HG03439 (cell line): ENCODE data around the gene CTAGE8.
"Not testable (repeated sequence)": the region's sequence is repeated elsewhere in the genome, so short reads cannot be mapped to it uniquely, and the experiment has no call there.

Experiments
- ATAC-seq: cut with Tn5 transposase; IDR thresholded peaks from one replicate; pipeline ENCODE4 v1.9.1; 2021; ENCODE audit warnings: mild to moderate bottlenecking, moderate library complexity; ENCODE audit not compliant: unreplicated experiment

The CTAGE8 gene, protein sequence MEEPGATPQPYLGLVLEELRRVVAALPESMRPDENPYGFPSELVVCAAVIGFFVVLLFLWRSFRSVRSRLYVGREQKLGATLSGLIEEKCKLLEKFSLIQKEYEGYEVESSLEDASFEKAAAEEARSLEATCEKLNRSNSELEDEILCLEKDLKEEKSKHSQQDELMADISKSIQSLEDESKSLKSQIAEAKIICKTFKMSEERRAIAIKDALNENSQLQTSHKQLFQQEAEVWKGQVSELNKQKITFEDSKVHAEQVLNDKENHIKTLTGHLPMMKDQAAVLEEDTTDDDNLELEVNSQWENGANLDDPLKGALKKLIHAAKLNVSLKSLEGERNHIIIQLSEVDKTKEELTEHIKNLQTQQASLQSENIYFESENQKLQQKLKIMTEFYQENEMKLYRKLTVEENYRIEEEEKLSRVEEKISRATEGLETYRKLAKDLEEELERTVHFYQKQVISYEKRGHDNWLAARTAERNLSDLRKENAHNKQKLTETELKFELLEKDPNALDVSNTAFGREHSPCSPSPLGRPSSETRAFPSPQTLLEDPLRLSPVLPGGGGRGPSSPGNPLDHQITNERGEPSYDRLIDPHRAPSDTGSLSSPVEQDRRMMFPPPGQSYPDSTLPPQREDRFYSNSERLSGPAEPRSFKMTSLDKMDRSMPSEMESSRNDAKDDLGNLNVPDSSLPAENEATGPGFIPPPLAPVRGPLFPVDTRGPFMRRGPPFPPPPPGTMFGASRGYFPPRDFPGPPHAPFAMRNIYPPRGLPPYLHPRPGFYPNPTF

DNA sequence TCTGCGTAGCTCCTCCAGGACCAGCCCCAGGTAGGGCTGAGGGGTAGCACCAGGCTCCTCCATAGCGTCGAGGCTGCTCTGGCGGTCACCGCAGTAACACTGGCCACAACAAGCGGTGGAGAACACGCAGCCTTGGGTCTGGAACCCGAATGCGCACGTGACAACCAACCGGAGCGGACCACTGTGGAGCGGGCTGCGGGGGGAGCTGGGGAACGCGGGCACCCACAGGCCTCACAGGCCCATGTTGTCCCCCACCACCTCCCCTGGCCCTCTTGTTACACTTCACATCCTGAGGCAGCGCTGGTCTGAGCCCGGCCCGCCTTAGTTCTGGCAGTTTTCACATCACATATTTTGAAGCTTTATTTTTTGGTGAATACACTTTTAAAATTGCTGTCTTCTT, at the start of gene CTAGE8:
CTAGE8 (minus strand) TSS at position 101 of the 400 bp plus-strand sequence; CDS start at position 63, 38 bp downstream.
- not testable (repeated sequence) for ATAC-seq

DNA sequence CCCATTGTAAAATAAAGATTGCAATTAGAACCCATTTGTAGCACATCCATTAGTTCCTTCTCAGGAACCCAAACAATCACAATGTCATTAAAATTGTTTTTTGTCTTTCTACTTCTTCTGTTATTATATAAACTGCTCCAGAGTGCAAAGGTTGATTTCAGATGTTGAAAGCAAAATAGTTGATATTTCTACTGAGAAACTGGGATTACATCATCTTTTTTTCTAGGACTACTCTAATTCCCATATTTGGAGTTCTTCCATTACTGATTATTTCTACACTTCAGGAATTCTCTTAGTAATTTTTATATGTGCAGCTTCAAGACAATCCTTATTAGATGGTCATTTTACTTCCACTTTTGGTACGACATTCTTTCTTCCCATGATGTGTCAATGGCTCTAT, 48.4 kb upstream of the CTAGE8 start:
- not testable (repeated sequence) for ATAC-seq

DNA sequence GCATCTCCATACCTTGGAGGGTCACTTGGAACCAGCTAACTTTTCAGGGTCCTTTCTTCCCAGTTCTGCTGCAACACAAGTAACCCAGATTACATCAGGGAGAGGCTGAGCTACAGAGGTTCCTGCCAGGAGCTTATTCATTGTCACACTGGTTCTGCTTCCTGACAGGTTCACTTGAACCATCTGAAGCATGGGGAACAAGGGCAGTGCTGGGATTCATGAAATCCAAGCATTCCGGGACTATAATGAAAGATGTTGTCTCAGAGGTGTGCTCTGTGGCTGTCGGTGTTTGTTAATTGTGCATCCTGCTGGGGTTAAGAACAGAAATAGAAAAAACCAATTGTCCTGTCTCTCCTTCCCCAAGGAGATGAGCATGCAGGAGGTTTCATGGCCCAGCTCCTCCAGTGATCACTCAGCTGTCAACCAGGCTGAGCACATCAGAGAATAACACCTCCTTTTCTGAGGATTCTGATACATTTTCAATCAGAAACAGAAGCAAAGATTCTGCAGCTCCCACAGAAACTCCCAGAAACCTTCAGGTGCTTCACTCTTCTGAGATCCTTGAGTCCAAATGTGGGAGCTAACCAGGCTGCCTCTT, 42.9 kb upstream of the CTAGE8 start, which contains the start of gene OR2A1:
OR2A1 (plus strand) TSS at position 548 of the 598 bp plus-strand sequence. CDS start 5,706 bp downstream, outside the sequence.
- ATAC-seq, result not testable (repeated sequence)

DNA sequence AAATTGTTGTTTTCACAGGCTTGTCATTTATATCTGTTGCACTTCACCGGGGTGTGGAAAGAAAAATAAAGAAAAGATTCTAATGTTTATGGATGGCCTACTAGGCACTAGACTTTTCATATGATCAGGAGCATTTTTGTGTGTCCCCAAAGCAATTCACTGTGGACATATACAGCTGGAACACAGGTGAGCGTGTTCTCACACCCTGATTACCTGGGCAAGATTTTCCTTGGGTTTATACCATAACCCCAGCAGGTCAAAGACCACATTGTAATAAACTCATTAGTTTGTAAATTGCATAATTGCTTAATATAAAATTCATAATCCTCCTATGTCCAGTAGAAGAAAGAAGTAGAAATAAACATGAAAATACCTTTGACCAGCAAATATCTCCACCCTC, 42.1 kb upstream of the CTAGE8 start:
- not testable (repeated sequence) for ATAC-seq

DNA sequence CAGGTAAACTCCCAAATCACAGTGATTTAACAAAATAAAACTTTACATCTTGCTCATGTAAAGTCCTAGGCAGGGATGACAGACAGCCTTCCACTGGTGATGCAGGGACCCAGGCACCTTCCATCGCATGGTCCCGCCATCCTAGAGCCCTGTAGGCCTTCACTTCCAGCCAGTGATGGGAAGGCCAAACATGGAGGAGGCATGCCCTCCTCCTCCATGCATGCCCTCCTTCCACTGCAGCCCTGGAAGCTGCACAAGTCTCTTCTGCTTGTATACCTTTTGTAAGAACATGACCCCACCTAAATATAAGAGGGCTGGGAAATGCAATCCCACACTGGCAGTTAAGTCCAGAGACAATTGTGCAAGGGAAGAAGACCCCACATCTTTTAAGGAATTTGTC, 40.6 kb upstream of the CTAGE8 start:
- not testable (repeated sequence) for ATAC-seq

DNA sequence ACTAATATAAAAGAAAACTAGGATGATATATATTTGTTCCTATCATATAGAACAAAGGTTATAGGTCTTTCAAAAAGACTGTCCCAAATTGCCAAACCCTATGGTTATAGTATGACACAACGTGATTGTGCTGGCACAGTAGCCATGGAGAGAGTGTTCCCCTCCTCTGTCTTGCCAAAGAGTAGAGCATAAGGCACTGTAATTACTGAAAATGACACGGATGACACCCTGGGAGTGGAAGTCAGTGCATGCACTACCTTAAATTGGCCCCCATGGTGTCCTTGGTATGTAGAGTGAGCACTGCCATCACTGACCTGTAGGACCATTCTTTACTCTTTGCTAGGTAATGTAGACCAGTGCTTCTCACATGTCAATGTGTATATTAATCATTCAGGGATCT, 36.1 kb upstream of the CTAGE8 start:
- not testable (repeated sequence) for ATAC-seq

DNA sequence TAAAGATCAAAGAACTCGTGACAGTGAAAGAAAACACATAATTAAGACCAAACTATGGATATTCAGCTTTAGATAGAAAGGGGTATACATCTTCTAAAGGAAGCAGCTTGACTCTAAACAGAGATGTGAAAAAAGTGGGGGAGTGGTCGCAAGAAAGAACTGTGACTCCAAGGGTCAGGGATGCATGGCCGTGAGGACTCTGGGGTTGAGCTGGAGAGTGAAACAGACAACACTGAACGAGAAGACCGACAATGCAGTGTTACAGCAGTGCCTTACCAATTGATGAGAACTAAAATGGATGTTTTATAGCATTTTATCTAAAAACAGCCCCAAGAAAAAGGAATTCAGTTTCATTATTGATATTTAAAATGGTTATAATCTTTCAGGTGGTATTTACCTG, 34.5 kb upstream of the CTAGE8 start:
- not testable (repeated sequence) for ATAC-seq

DNA sequence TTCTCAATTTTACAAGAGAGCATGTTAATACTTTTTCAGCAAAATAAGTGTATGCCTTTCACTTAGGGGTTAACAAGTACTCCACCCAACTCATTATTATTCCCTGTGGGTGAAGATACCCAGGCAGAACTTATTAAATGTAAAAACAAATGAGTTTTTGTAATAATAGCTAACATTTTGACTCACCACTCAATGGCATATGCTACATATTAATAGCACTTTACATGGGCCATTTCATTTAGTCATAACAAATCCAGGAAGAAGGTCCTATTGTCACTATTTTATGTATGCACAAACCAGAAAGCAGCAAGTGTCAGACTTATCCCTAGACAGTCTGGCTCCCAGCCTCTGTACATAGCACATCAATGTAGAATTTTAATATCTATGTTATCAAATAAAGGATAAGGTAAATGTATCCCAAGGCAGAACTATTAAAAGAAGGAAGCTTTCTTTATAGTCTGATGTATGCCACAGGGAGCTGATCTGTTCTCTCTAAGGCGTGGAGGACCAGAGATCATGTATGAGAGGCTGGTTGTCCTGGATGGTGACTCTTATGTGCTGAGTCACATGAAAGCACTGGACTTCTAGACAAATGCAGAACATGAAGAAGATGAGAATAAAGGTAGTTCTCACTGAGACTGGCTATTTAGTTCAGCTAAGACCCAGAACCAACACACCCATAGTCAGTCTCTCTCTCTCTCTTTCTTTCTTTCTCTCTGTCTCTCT, 33.7 kb upstream of the CTAGE8 start:
- not testable (repeated sequence) for ATAC-seq

DNA sequence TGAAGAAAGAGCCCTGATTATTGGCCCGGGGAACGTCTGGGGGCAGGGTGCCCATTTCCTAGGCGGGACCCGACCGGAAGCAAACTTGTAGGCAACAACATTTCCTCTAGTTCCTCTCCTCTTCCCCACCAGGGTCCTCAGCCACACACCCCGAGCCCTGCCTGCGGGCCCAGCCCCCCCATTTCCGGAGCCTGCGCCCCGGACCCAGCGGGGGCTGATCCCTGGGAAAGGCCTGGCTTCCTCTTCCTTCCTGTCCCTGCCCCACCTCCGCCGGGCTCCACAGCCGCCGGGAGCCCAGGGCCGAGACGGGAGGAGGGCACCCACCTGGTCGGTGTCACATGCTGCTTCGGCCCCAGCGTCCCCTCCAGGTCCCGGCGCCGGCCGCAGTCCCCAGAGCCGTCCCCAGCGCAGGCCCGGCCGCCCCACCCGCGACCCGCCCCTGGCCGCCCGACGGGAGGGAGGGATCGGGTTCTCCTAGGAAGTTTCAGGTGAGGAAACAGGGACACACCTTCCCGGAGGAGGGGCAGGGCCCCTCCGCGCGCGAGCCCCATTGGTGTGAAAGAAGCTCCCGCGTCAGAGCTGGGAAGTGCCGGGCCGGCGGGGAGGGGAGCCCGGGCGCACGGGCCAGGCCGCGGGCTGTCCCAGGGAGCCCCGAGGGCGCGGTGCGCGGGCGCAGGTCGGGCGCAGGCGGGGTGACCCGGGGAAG, 24.9 kb upstream of the CTAGE8 start:
- ATAC-seq, result peak; percentile 77

DNA sequence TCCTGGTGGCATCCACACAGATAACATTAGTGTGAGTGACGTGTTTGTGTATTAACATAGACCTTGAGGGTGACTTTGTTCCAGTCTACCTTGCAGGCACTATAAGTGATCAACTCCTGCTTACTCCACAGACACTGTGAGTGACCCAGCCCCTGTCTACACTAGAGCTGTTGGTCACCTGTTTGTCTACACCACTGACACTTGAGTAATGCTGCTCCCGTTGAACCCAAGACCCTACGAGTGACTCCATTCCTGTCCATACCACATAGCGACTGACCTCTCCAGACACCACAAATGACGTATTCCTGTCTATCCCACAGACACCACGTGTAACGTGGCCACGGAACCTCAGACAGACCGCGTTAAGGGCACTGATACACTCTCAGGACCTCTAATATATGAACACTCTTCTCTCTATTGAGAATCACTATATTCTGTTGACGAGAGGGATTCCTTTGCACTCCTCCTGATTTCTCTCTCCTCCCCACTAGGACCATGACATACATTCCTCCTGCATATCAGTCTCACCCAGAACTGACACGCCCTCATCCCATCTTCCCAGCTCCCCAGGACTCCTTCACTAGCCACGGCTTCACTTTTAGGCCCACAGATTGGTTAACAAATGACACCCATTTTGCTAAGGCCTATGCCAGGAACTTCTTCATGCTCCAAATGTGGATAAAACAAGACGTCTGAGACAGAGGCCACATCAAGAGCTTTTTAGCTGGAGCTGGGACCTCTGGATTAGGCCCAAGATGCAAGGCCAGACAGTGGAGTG, 23.5 kb upstream of the CTAGE8 start:
- ATAC-seq, result not testable (repeated sequence)

DNA sequence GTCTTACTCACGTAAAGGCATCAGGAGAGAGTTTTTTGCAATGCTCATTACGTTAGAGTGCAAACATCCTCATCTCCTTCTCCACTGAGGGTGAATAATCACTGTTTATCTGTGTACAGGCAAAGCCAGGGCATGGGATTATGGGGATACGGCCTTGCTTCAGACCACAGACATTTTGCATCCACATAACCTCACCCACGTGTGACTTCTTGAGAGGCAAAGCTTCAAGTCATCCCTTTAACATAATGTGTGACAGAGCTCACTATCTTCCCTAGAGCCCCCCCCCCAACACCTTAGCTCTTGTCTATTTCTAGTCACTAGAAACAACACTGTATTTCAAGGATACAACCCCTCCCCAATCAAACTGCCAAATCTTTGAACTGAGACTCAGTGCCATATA, 22.5 kb upstream of the CTAGE8 start:
- ATAC-seq, result not testable (repeated sequence)

DNA sequence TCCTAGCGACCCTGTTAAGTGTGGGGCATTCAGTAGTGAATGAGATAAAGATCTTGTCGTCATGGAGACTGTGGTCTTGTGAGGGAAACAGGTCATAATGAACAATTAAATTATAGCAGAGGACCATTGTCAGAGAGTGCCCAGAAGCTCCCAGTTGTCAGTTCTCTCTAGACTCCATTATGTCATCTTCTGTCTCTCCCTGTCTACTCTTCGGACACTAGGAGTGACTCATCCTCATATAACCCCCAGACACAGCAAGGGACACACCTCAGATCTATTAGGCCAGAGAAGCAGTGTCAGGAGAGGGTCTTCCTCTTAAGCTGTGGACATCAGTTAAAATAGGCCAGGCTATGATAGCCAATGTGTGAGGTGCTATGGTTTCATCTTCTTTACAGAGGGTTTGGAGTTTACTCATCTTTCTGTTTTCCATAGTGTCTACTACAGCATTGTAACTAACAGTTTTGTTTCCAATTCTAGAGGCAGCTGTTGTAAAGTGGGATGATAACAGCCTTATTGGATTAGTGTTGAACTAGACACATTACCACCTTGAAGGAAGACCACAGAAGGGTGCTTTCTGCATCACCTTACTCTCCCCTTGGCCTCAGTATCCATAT, 18.2 kb upstream of the CTAGE8 start:
- ATAC-seq, result not testable (repeated sequence)

DNA sequence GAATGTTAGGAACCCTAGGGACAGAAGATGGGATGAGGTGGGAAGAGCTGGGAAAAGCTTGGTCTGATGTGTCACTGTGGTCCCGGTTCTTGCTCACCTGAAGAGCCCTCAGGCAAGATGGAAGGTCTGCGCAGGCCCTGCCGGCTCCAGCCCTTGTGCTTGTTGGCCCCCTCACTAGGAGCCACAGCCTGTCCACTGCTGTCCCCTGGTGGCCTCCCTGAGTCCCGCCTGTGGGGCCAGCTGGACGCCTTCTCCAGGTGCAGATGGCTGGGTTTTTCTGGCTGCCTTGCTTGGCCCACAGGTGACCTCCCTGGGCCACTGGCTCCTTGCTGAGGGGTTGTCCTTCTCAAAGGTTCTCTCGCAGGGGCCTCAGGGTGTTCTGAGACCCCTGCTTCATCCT, 14.6 kb upstream of the CTAGE8 start:
- ATAC-seq, result not testable (repeated sequence)

DNA sequence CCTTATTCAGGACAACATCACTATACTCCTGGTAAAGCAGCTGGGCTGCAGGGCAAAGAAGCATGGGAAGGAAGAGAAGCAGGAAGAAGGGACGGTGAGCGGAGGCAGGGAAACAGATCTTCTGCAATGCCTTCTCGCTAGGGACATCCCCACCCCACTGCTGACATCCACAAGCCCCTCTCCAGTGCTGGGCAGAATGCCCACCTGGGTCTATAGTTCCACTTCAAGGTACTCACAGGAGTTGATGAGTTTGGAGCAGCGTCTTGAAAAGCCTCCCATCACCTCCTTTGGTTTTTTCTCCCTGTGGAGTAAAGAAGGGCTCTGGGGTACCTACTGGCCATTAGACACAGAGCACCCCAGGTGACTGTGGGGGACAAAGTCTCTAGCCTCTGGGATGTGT, 13.4 kb upstream of the CTAGE8 start:
- not testable (repeated sequence) for ATAC-seq

DNA sequence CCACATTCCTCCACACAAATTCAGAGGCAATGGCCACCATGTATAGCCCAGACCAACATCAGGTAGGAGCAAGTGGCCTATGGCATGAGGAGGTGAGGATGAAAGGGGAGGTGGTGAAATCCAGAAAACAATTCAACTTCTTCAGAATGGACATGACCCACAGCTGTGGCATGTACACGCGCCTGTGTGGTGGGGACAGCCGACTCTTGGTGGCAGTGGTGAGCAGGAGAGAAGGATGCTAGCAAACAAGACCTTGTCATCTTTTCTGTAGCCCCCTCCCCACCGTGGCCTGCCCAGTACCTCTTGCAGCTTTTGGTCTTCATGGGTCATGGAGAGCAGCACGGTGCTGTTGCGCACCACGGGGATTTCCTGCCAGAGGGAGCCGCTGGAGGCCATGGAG, 12.9 kb upstream of the CTAGE8 start:
- not testable (repeated sequence) for ATAC-seq

DNA sequence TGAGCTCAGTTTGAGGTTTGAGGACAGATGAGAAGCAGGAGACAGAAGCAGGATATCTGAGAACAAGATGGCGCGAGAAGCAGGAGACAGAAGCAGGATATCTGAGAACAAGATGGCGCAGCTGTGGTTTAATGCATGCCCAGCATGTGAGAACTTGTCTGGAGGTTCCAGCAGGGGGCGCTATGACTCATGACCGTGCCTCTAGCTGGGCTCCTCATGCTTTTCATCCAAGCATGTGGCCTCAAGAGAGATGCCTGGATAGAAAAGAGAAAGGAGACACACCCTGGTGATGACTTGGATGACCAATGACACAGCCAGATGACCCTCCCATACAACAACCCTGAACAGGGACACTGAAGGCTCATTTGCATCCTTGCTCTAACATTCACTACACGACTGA, 10.9 kb upstream of the CTAGE8 start:
- not testable (repeated sequence) for ATAC-seq

DNA sequence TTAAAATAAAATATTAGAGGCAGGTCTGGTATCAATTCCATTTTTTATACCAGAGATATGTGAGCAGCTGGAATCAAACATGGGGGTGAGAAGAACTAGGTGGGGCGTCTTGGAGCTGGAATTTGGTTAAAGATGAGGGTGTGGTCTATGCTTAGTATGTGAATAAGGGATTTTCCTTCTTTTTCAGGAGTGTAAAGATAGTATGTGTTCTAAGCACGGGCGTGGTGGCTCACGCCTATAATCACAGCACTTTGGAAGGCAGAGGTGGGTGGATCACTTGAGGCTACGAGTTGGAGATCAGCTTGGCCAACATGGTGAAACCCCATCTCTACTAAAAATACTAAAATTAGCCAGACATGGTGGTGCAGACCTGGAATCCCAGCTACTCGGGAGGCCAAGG, 6.2 kb upstream of the CTAGE8 start:
- not testable (repeated sequence) for ATAC-seq

DNA sequence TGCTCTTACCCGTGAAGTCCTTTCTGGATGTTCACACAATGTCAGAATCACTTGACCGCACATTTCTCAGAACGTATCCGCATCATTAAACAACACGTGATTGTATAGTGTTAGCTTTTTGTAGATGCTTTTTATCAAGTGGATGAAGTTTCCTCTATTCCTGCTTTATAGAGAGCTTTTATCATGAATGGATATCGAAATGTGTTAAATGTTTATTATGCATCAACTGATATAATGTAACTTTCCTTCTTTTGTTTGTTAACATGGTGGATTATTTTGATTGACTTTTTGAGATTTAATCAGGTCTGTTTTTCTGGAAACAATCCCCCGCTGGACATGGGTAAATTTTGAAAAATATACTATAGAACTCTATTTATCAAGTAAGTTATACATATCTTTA, 4.4 kb downstream of the CTAGE8 start, which contains the start of gene OR2A7:
OR2A7 (minus strand) TSS at position 101 of the 400 bp plus-strand sequence. CDS start 5,164 bp downstream, outside the sequence.
- ATAC-seq, result not testable (repeated sequence)

DNA sequence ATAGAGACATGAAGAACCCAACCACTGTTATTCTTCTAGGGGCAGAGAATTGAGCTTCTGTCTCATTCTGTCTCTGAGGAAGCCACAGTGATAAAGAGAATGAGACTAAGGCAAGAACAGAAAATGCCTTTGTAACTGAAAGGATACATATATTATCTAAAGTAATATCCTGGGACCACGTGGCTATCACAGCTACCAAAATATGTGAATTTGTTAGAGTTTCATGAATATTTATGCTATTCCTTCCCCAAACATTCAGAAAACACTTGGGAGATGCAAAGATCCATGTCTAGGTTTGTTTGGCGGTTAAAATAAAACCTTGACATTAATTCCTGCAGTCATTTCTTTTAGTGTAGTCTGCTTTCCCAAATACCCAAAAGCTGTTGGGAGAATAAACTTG, 7.0 kb downstream of the CTAGE8 start:
- not testable (repeated sequence) for ATAC-seq
